ENCODE data around the gene RAD52.
A peak's percentile ranks its signal among the peaks of the same experiment; 100 is the strongest.

Gene RAD52

GRCh38 chr12:912466-913235 is 36.8 kb downstream of the RAD52 start:
- DNase-seq, result no peak

GRCh38 chr12:911191-911826 is 38.2 kb downstream of the RAD52 start:
- DNase-seq, result no peak

GRCh38 chr12:910416-910815 is 39.1 kb downstream of the RAD52 start:
- no peak for DNase-seq

GRCh38 chr12:909861-910260 is 39.6 kb downstream of the RAD52 start:
- DNase-seq, result no peak

- no peak for DNase-seq
These were observed 41.9 kb downstream of the RAD52 start for GRCh38 chr12:907413-908185.

- DNase-seq, result no peak
These were observed 43.4 kb downstream of the RAD52 start for GRCh38 chr12:906062-906585.

- no peak for DNase-seq
These were observed 44.0 kb downstream of the RAD52 start for GRCh38 chr12:905261-906031.

- no peak for DNase-seq
These were observed 45.5 kb downstream of the RAD52 start for GRCh38 chr12:904010-904414.

GRCh38 chr12:903055-903454 is 46.4 kb downstream of the RAD52 start:
- no peak for DNase-seq

GRCh38 chr12:902581-902980 is 46.9 kb downstream of the RAD52 start:
- no peak for DNase-seq

- no peak for DNase-seq
These were observed 52.1 kb downstream of the RAD52 start for GRCh38 chr12:897386-897785.

- DNase-seq, result no peak
These were observed 53.5 kb downstream of the RAD52 start for GRCh38 chr12:896031-896430.

- DNase-seq, result no peak
These were observed 55.3 kb downstream of the RAD52 start for GRCh38 chr12:894226-894625.

GRCh38 chr12:886206-886605 is 63.3 kb downstream of the RAD52 start:
- DNase-seq, result no peak

GRCh38 chr12:885701-886100 is 63.8 kb downstream of the RAD52 start:
- no peak for DNase-seq

- DNase-seq, result no peak
These were observed 64.6 kb downstream of the RAD52 start for GRCh38 chr12:884746-885414.

- DNase-seq, result no peak
These were observed 68.8 kb downstream of the RAD52 start for GRCh38 chr12:880656-881055.

GRCh38 chr12:879641-880040 is 69.9 kb downstream of the RAD52 start:
- DNase-seq, result no peak

GRCh38 chr12:873954-874353 is 75.5 kb downstream of the RAD52 start:
- no peak for DNase-seq

GRCh38 chr12:870378-870777 is 79.1 kb downstream of the RAD52 start:
- DNase-seq, result no peak

- peak; percentile 9 for DNase-seq
These were observed 80.8 kb downstream of the RAD52 start for GRCh38 chr12:868722-869121.

GRCh38 chr12:867905-868304 is 81.6 kb downstream of the RAD52 start:
- no peak for DNase-seq

All from NCI-H69 (cell line).